ENCODE measurements around the gene NR6A1.

DNA sequence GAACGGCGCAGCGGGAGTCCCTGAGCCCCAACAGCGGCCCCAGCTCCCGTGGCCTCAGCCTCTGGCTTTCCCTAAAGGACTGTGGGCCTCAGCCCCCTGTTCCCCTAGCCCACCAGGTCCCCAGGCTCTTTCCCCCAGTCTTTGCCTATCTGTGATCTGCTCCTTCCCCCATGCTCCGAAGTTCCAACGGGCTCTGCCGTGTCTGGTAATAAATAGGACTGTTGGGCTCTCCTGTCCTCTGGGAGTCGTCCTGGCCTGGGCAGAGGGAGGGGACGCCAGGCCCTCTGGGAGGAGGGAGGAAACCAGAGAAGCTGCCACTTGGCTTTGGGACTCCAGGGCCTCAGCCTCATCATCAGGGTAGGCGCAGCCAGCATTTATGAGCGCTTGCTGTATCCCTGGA lies 292.8 kb downstream of the NR6A1 start:
- TF ChIP-seq, protein P1, sequence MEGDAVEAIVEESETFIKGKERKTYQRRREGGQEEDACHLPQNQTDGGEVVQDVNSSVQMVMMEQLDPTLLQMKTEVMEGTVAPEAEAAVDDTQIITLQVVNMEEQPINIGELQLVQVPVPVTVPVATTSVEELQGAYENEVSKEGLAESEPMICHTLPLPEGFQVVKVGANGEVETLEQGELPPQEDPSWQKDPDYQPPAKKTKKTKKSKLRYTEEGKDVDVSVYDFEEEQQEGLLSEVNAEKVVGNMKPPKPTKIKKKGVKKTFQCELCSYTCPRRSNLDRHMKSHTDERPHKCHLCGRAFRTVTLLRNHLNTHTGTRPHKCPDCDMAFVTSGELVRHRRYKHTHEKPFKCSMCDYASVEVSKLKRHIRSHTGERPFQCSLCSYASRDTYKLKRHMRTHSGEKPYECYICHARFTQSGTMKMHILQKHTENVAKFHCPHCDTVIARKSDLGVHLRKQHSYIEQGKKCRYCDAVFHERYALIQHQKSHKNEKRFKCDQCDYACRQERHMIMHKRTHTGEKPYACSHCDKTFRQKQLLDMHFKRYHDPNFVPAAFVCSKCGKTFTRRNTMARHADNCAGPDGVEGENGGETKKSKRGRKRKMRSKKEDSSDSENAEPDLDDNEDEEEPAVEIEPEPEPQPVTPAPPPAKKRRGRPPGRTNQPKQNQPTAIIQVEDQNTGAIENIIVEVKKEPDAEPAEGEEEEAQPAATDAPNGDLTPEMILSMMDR (conservative IDR thresholded peaks at IDR 0.05; ENCODE audit: low read length), result no peak
- TF ChIP-seq EZH2phosphoT487 (IDR thresholded peaks at IDR 0.05; ENCODE audit: borderline replicate concordance, low read depth, low read length), result no peak
